ENCODE data around the gene TMEM190.

GRCh38 chr19:55346725-55347441 is 29.7 kb upstream of the TMEM190 start:
- TF ChIP-seq ZNF24 (IDR thresholded peaks at IDR 0.05) = no peak
- TF ChIP-seq BCLAF1 (IDR thresholded peaks at IDR 0.05) = no peak
- no peak for TF ChIP-seq CTCF (IDR thresholded peaks at IDR 0.05 in 2 of 3, conservative IDR thresholded peaks at IDR 0.05 in 1 of 3; ENCODE audit: control insufficient read depth in 2 of 3, extremely low read depth in 1 of 3, insufficient read depth in 1 of 3, low read depth in 3 of 3, low read length in 3 of 3)
- TF ChIP-seq RFX5 (IDR thresholded peaks at IDR 0.05; ENCODE audit: low read depth, low read length) = no peak

Measured in GM12878 (cell line).